NCI-H2227 (cell line): ENCODE results near the gene KHDC1.
A peak's percentile ranks its signal among the peaks of the same experiment; 100 is the strongest.
"Not testable (repeated sequence)": the region's sequence is repeated elsewhere in the genome, so short reads cannot be mapped to it uniquely, and the experiment has no call there.

Experiments
- DNase-seq: peaks from one replicate; lab custom pipeline; 2025; ENCODE audit not compliant: unreplicated experiment; lab: John Stamatoyannopoulos, UW

KHDC1 gene

DNA sequence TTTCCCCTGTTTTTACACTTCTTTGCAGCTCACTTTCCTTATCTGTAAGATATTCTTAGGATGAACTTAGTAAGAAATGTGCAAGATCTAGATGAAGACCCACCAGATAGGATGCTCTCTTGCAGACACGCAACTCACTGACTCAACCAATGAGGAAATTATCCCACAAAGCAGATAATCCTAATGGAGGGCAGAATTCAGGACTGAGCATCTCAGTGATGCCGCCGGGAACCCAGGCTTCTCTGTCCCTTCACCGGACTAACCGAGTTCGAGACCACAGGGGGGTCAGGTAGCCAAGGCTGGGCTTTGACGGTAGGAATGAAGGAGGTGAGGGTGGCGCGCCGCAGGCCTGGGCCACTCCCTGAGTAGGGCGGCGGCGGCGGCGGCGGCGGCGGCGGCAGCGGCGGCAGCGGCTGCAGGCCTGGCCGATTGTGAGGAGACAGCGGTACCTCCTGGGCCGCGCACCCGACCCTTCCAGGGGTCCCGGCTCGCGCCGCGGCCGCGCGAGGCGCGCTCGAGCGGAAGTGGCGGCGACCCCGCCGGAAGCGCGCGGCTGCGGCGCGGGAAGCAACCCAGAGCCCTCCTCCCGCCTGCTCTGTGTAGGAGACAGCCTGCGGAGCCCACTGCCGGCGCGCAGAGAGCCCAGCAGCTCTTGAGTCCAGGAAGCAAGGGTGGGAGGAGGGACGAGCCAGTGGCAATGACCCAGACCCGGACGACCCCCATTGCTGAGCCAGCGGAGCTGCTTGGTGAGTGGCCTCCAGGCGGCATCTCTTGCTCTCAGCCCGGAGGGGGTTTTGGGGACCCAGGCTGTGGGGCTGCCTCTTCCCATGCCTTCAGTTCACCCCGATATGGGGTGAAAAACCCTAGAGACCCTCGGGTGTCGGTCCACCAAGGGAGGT is at the start of gene KHDC1:
KHDC1 (minus strand) TSS at position 526 of the 899 bp plus-strand sequence. CDS start 20,679 bp downstream, outside the sequence.
- DNase-seq = peak; percentile 79

- not testable (repeated sequence) for DNase-seq
These were observed 47.5 kb upstream of the KHDC1 start for GRCh38 chr6:73310503-73310845.

DNA sequence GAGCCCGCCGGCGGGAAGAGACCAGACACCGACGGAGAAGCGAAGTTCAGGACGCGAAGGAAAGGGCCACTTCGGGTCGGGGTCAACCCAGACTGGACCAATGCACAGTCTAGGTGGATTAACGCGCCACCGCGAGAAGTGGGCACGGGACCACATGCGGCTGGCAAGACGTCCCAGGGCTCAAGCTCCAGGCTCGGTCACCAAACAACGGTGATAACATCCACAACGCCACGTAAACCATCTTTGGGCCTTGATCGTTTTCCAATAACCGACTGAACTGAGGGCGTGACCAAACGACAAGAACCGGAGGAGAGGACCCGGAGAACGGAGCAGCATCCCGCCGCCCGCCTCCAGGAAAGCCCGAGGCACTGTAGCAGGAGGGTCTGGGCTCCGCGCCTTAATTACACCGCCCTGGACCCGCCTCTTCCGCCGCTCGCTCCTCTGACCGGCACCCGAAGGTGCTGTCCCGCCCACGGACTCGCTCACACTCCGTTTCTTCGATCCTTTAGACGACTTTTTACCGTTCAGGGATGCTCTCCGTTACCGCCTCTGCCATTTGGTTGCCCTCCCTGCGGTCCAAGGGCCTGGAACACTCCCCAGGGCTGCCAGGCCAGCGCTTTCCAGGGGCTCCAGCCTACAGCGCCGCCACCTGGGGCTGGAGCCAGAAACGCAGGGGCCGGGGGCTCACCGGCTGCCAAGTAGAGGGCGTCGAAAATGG is 46.9 kb upstream of the KHDC1 start:
- DNase-seq = peak; percentile 74

- no peak for DNase-seq
These were observed 46.5 kb upstream of the KHDC1 start for GRCh38 chr6:73309535-73309784.

GRCh38 chr6:73308712-73309534 is 45.9 kb upstream of the KHDC1 start:
- DNase-seq = peak; percentile 52

DNA sequence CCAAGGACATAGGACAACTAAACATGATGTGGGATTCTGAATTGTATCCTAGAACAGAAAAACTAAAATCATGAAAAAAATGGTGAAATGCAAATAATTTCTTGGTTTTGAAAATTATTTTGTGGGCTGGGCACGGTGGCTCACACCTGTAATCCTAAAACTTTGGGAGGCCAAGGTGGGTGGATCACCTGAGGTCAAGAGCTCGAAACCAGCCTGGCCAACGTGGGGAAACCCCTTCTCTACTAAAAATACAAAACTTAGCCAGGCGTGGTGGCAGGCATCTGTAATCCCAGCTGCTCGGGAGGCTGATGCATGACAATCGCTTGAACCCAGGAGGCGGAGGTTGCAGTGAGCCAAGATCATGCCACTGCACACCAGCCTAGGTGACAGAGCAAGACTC is 40.8 kb upstream of the KHDC1 start:
- DNase-seq = not testable (repeated sequence)

DNA sequence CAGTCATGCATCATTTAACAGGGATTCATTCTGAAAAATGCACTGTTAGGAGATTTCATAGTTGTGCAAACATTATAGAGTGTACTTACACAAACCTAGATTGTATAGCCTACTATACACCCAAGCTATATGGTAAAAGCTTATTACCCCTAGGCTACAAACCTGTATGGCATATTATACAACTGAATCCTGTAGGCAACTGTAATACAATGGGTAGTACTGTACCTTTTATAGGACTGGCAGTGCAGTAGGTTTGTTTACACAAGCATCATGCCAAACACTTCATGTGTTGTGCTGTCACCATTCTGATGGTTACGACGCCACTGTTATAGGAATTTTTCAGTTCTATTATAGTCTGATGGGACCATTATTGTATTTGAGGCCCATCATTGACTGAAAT is 39.3 kb upstream of the KHDC1 start:
- DNase-seq = no peak

GRCh38 chr6:73299151-73299971 is 36.4 kb upstream of the KHDC1 start:
- DNase-seq = no peak

DNA sequence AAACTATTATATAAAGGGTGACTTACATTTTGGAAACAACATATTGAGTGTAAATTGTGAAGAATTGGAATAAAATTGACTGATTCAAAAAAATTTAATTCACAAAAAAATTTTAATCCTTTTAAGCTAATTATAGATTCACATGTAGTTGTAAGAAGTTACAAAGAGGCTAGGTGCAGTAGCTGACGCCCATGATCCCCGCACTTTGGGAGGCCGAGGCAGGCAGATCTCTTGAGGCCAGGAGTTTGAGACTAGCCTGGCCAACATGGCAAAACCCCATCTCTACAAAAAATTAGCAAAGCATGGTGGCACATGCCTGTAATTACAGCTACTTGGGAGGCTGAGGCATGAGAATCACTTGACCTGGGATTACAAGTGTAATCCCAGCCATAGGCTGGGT is 30.3 kb upstream of the KHDC1 start:
- DNase-seq = no peak

GRCh38 chr6:73290435-73290834 is 27.4 kb upstream of the KHDC1 start:
- no peak for DNase-seq

GRCh38 chr6:73286752-73287151 is 23.8 kb upstream of the KHDC1 start:
- no peak for DNase-seq

GRCh38 chr6:73285674-73286283 is 22.8 kb upstream of the KHDC1 start:
- DNase-seq = peak; percentile 40

DNA sequence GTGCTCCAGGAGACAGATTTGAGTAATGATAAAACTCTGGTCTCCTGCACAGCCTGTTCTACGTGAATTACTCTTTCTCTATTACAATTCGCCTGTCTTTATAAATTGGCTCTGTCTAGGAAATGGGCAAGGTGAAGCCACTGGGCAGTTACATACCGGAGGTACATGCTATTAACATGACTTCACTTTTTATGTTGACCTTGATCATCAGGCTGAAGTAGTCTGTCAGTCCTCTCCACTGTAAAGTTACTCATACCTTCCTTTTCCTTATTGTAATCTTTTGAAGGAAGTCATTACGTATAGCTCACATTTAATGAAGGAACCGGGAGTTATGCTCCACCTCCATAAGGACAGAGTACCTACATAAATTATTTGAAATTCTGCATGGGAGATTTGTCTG is 19.9 kb upstream of the KHDC1 start:
- no peak for DNase-seq

GRCh38 chr6:73281684-73282083 is 18.7 kb upstream of the KHDC1 start:
- DNase-seq = not testable (repeated sequence)

DNA sequence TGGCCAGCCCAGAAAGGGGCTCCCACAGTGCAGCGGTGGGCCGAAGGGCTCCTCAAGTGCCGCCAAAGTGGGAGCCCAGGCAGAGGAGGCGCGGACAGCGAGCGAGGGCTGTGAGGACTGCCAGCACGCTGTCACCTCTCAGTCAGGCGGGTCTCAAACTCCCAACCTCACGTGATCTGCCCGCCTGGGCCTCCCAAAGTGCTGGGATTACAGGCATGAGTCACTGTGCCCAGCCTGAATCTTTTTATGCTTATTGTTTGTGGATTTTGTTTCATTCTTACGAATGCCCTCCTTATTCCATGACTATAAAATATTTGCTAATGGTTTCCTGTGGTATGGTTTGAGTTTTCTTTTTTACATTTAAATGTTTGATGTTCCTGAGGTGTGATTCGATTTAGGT is 6.3 kb upstream of the KHDC1 start:
- DNase-seq = not testable (repeated sequence)

DNA sequence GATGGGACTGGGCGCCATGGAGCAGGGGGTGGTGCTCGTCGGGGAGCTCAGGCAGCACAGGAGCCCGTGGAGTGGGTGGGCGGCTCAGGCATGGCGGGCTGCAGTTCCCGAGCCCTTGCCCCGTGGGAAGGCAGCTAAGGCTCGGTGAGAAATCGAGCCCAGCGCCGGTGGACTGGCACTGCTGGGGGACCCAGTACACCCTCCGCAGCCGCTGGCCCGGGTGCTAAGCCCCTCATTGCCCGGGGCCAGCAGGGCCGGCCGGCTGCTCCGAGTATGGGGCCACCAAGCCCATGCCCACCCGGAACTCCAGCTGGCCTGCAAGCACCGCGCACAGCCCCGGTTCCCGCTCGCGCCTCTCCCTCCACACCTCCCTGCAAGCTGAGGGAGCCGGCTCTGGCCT is 5.9 kb upstream of the KHDC1 start:
- DNase-seq = not testable (repeated sequence)

DNA sequence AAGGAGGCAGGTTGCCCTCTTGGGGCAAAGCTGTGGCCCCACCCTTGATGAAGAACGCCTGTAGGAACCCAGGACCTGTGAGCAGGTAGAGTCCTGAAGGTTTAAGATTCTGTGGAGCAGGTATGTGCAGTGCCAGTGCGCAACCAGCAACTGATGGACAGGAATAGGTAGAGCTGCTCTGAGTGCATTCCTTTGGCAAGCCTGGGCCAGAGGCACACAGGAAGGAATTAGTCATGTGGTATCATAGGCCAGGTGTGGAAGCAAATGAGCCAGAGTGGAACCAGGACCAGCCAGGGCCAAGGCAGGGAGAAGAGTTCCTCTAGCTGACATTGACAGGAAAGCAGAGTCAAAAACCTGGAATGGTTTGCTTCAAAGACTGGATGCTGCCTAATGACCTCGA is 1.4 kb upstream of the KHDC1 start:
- DNase-seq = no peak

DNA sequence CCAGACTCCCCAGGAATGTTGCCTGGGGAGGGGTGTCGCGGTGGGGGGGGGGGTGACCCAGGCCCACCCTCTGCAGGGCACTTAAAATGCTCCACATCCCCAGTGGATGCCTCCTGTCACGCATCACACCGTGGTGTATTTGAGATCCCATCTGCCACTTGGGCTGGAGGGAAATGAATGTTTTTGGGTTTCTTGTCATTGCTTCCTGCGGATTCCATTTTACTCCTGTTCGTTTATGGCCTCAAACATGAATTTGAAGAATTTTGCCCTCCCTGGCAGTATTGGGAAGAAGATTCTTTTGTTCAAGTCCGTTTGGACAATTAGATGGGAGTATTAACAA is 544 bp upstream of the KHDC1 start:
- DNase-seq = peak; percentile 21

DNA sequence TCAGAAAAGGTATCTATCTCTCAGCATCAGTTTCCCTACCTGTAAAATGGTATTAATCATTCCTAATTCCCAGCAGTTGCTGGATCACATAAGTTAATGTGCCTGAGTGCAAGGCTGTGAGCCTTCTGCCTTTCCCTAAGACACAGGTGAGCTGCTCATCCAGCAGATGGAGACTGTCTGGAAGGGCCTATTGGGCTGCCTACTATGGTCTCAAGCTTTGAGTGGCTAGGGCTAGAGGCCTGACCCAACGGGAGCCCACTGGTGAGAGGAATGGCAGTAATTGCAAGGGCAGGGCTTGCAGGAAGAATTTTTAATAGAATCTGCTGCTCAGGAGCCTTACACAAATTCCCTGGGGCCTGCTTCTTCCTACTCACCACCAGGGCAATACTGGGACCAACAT is 4.3 kb downstream of the KHDC1 start:
- DNase-seq = no peak

GRCh38 chr6:73254323-73254722 is 8.7 kb downstream of the KHDC1 start:
- not testable (repeated sequence) for DNase-seq

DNA sequence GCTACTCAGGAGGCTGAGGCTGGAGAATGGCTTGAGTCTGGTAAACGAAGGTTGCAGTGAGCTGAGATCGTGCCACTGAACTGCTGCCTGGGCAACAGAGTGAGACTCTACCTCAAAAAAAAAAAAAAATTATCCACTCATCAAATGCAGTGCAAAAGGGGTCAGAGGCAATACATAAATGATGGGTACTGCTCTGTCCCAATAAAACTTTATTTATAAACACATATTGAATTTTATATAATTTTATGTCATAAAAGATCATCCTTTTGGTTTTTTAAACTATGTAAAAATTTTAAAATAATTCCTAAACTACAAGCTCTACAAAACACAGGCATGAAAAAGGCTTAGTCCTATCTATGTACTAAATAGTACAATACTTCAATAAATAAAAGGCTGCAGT is 10.3 kb downstream of the KHDC1 start:
- DNase-seq = no peak
